Retina (tissue), 1 donor: ENCODE measurements around the gene NOTCH3.
A peak's percentile ranks its signal among the peaks of the same experiment; 100 is the strongest.

ENCODE experiments used
- DNase-seq: peaks from one replicate; pipeline ENCODE4 v3.0.0-alpha.2; 2016

The NOTCH3 gene

GRCh38 chr19:15159251-15159650, 41.5 kb downstream of the NOTCH3 start:
- DNase-seq, result peak; percentile 36

- no peak for DNase-seq
These were observed 44.4 kb downstream of the NOTCH3 start for GRCh38 chr19:15156391-15156790.

- DNase-seq, result no peak
These were observed 45.5 kb downstream of the NOTCH3 start for GRCh38 chr19:15155296-15155695.

GRCh38 chr19:15154002-15154612, 46.7 kb downstream of the NOTCH3 start:
- no peak for DNase-seq

GRCh38 chr19:15149737-15150136, 51.1 kb downstream of the NOTCH3 start:
- no peak for DNase-seq

GRCh38 chr19:15147090-15147489, 53.7 kb downstream of the NOTCH3 start:
- no peak for DNase-seq

- no peak for DNase-seq
These were observed 56.6 kb downstream of the NOTCH3 start for GRCh38 chr19:15144046-15144646.

- no peak for DNase-seq
These were observed 58.5 kb downstream of the NOTCH3 start for GRCh38 chr19:15142313-15142712.

- no peak for DNase-seq
These were observed 59.7 kb downstream of the NOTCH3 start for GRCh38 chr19:15141143-15141542.

GRCh38 chr19:15138427-15138826, 62.4 kb downstream of the NOTCH3 start:
- DNase-seq, result no peak

GRCh38 chr19:15137777-15138176, 63.0 kb downstream of the NOTCH3 start:
- no peak for DNase-seq

GRCh38 chr19:15136234-15136954, 64.4 kb downstream of the NOTCH3 start:
- no peak for DNase-seq

GRCh38 chr19:15129856-15130585, 70.8 kb downstream of the NOTCH3 start:
- DNase-seq, result no peak

GRCh38 chr19:15128162-15128770, 72.5 kb downstream of the NOTCH3 start:
- no peak for DNase-seq

GRCh38 chr19:15126131-15126910, 74.5 kb downstream of the NOTCH3 start:
- DNase-seq, result no peak

- peak; percentile 99 for DNase-seq
These were observed 75.3 kb downstream of the NOTCH3 start for GRCh38 chr19:15125232-15126067.

- no peak for DNase-seq
These were observed 76.1 kb downstream of the NOTCH3 start for GRCh38 chr19:15124572-15125231.

GRCh38 chr19:15123900-15124299, 76.9 kb downstream of the NOTCH3 start:
- no peak for DNase-seq

GRCh38 chr19:15123031-15123890, 77.5 kb downstream of the NOTCH3 start:
- no peak for DNase-seq
